Liver (tissue), 3 donors: ENCODE data around the gene EHD4.

ENCODE experiments used
- ATF3 ChIP-seq: IDR thresholded peaks from 2 replicates; pipeline ENCODE4 v1.6.1; 2016; ENCODE audit warnings: antibody characterized with exemption
- FOXA1 ChIP-seq: IDR thresholded peaks from 2 replicates; pipeline ENCODE4 v1.6.1; 2016; ENCODE audit warnings: antibody characterized with exemption
- GABPA ChIP-seq, 2 donors: IDR thresholded peaks in 1 of 2; conservative IDR thresholded peaks in 1 of 2; 2 replicates each; pipeline ENCODE4 v1.6.1; 2016; ENCODE audit warnings: antibody characterized with exemption in 2 of 2, mild to moderate bottlenecking in 1 of 2, moderate library complexity in 1 of 2
- NR2F2 ChIP-seq: IDR thresholded peaks from 2 replicates; pipeline ENCODE4 v1.6.1; 2016; ENCODE audit warnings: antibody characterized with exemption
- RAD21 ChIP-seq, 2 donors: IDR thresholded peaks; 2 replicates each; pipeline ENCODE4 v1.6.1; 2016; ENCODE audit warnings: antibody characterized with exemption in 2 of 2, mild to moderate bottlenecking in 2 of 2
- RXRA ChIP-seq, 2 donors: IDR thresholded peaks; 2 replicates each; pipeline ENCODE4 v1.6.1; 2017 to 2018; ENCODE audit warnings: antibody characterized with exemption in 2 of 2, mild to moderate bottlenecking in 1 of 2
- TAF1 ChIP-seq: conservative IDR thresholded peaks from 2 replicates; pipeline ENCODE4 v1.6.1; 2016; ENCODE audit warnings: antibody characterized with exemption, mild to moderate bottlenecking
- ZBTB33 ChIP-seq: IDR thresholded peaks from 2 replicates; pipeline ENCODE4 v1.6.1; 2016; ENCODE audit warnings: antibody characterized with exemption
- TF ChIP-seq, protein P1 (sequence below): fragments of 150-350 bp; IDR thresholded peaks from 2 replicates; pipeline ENCODE4 v1.5.1; 2017; ENCODE audit warnings: improper control_type of control experiment, low read depth, low read length; ENCODE audit not compliant: missing input control
- donor health status: healthy.
- donor health status: healthy.

- no peak for TF ChIP-seq NR2F2
- TF ChIP-seq FOXA1 = no peak
- TF ChIP-seq, protein P1, sequence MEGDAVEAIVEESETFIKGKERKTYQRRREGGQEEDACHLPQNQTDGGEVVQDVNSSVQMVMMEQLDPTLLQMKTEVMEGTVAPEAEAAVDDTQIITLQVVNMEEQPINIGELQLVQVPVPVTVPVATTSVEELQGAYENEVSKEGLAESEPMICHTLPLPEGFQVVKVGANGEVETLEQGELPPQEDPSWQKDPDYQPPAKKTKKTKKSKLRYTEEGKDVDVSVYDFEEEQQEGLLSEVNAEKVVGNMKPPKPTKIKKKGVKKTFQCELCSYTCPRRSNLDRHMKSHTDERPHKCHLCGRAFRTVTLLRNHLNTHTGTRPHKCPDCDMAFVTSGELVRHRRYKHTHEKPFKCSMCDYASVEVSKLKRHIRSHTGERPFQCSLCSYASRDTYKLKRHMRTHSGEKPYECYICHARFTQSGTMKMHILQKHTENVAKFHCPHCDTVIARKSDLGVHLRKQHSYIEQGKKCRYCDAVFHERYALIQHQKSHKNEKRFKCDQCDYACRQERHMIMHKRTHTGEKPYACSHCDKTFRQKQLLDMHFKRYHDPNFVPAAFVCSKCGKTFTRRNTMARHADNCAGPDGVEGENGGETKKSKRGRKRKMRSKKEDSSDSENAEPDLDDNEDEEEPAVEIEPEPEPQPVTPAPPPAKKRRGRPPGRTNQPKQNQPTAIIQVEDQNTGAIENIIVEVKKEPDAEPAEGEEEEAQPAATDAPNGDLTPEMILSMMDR = no peak
- TF ChIP-seq RAD21 (IDR thresholded peaks at IDR 0.05) = no peak
- no peak for TF ChIP-seq ZBTB33
- no peak for TF ChIP-seq RXRA (IDR thresholded peaks at IDR 0.05)
- no peak for TF ChIP-seq TAF1
- TF ChIP-seq GABPA (IDR thresholded peaks at IDR 0.05 in 1 of 2, conservative IDR thresholded peaks at IDR 0.05 in 1 of 2) = no peak
- no peak for TF ChIP-seq ATF3
Measured at GRCh38 chr15:41936155-41936554, 36.2 kb downstream of the EHD4 start.
